Upper lobe of right lung (tissue), 1 donor: ENCODE data around the gene TXNRD2. TPM values are rescaled to one million over a fixed set of nuclear protein-coding genes. Genes with fewer than 3 reads are reported as not detected.

Experiments
- ATAC-seq: fragments of 200-7000 bp; cut with Tn5 transposase; one replicate; pipeline ENCODE4 v1.9.1; 2020; ENCODE audit warnings: mild to moderate bottlenecking, moderate library complexity
- DNase-seq: peaks from one replicate; pipeline ENCODE4 v3.0.0-alpha.2; 2020
- H3K27ac ChIP-seq: fragments of 200-600 bp; one replicate; pipeline ENCODE4 v1.8.0; 2022
- H3K27me3 ChIP-seq: fragments of 200-600 bp; one replicate; pipeline ENCODE4 v1.8.0; 2022; ENCODE audit warnings: mild to moderate bottlenecking
- H3K36me3 ChIP-seq: fragments of 200-600 bp; one replicate; pipeline ENCODE4 v1.8.0; 2022
- H3K4me1 ChIP-seq: fragments of 200-600 bp; one replicate; pipeline ENCODE4 v1.8.0; 2022
- H3K4me3 ChIP-seq: fragments of 200-600 bp; one replicate; pipeline ENCODE4 v1.8.0; 2022; ENCODE audit warnings: mild to moderate bottlenecking
- H3K9me3 ChIP-seq: fragments of 200-600 bp; one replicate; pipeline ENCODE4 v1.8.0; 2022
- intact Hi-C: fragments of 100-400 bp; cut with DNase I; formaldehyde crosslinking; loops from one replicate; pipeline ENCODE4 v1.11.0; 2022
- total RNA-seq: library from RNA; stranded (reverse); fragmentation: NEBNext Ultra II Directional; extraction: Animal tissue kit (Norgen Biotek cat#: 25700); gene quantifications from one replicate; pipeline ENCODE4 v1.2.1, GENCODE V29; 2021
- TF ChIP-seq, protein P1 (sequence below): fragments of 200-600 bp; IDR thresholded peaks from one replicate; pipeline ENCODE4 v1.8.0; 2022; ENCODE audit warnings: antibody characterized with exemption
- donor health status: DM: no; HTN: yes; CAD: no; lungs with severe emphysema.

The TXNRD2 gene
- total RNA-seq, 1 donor from 2014 or later, result 40.7 TPM

DNA sequence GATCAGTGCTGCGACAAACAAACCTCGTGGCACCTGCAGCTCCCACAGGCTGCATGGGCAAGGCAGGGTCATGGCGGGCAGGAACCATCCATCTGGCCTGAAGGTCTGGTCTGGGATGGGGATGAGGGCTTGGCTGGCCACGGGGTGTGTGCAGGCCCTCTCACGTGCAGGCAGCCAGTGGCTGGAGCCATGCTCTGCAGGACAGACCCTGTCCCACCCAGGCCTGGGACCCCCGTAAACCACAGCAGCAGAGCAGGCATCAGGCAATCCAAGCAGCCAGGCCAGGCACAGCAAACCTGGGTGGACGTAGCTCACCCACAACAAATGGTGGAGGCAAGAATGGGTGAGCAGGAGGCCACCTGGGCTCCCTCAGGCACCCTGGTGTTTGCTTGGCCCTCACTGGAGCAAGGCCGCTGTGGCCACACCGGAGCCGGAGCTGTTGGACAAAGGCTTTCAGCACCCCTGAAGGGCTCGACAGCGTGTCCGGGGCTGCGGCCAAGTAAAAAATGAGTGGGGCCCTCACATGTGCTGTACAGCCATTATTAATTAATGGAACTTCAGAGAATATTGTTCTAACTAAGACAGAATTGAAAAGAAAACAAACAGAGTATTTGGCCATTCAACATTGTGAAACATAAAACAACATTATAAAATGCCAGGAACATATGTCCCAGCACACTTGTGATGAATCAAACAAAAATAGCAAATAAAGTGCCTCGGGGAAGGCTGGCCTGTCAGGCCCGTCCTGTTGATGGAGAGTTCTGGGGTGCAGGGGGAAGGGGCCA is 63.0 kb downstream of the TXNRD2 start:
- Histone ChIP-seq H3K4me3 (no peak overlapping the region), H3K27ac (no peak overlapping the region), H3K27me3 (no peaks in the 10 kb centered on the region), H3K36me3 (peaks cover 5% of the 10 kb centered on the region), H3K4me1 (peaks cover 34% of the 10 kb centered on the region), H3K9me3 (no peaks in the 10 kb centered on the region)
- intact Hi-C loops, result no loop called here
- ATAC-seq (no peak), DNase-seq (peak; percentile 39)
- TF ChIP-seq, protein P1, sequence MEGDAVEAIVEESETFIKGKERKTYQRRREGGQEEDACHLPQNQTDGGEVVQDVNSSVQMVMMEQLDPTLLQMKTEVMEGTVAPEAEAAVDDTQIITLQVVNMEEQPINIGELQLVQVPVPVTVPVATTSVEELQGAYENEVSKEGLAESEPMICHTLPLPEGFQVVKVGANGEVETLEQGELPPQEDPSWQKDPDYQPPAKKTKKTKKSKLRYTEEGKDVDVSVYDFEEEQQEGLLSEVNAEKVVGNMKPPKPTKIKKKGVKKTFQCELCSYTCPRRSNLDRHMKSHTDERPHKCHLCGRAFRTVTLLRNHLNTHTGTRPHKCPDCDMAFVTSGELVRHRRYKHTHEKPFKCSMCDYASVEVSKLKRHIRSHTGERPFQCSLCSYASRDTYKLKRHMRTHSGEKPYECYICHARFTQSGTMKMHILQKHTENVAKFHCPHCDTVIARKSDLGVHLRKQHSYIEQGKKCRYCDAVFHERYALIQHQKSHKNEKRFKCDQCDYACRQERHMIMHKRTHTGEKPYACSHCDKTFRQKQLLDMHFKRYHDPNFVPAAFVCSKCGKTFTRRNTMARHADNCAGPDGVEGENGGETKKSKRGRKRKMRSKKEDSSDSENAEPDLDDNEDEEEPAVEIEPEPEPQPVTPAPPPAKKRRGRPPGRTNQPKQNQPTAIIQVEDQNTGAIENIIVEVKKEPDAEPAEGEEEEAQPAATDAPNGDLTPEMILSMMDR, result no peak

DNA sequence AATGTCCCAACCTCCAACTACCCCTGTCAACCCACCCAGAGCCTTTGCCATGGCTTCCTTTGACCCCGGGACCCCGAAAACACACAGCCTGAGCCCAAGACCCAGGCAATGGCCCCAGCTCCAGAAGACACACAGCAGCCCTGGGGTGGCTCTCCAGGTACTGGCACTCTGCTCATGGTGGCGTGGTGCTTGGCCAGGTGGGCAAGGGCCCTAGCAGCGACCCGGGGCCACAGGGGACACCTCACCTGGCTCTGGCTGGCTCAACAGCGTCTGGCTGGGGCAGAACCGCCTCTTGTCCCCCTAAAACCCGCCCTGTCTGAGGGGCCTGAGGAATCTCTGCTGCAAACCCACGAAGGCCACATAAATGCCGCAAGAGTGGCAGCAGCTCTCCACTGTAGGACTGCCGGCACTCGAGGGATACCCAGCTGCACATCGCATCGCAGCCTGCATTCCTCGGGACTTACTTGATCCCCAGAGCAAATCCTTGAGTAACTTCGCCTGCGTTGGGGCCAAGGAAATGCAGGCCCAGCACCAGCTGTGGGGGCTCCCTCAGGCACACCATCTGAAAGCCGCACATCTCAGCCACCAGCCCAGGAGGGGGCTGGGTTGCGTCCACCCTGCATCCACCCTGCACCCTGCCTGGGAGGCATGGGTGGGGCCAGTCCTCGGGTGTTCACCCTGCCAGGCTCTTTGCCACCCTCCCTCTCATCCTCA is 63.8 kb downstream of the TXNRD2 start:
- Histone ChIP-seq H3K36me3 (peaks cover 5% of the 10 kb centered on the region), H3K4me1 (peaks cover 41% of the 10 kb centered on the region), H3K9me3 (no peaks in the 10 kb centered on the region), H3K4me3 (no peak overlapping the region), H3K27me3 (no peaks in the 10 kb centered on the region), H3K27ac (no peak overlapping the region)
- intact Hi-C loops, result no loop called here
- TF ChIP-seq, protein P1, result no peak
- no peak for ATAC-seq
- DNase-seq, result peak; percentile 58

DNA sequence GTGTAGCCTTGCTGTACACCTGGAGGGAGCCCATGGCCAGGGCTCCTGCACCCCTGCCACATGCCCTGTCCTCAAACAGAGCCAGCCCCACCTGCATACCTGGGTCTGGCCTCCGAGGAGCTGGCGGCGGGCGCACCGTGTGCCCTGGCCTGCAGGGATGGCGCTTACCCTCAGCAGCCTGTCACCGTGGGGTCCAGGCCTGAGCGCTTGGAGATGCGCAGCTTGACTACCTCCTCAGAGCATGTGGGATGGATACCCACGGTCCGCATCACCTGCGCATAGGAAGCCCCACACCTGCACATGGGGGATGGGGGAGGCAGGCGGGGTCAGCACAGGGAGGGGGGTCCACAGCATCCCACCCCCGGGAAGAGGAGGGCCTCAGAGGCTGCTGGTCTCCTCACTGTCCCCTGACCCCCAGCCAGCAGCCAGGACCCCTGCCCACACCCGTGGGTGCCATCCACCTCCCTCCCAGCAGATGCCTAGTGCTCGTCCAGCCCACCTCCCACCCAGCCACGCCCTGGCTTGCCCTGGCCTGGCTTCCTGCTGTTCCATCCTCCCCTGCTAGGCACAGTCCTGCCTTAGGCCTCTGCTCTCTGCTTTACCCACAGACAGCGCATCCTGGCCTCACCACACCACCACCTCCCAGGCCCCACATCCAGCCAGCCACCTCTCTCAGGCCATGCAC is 64.5 kb downstream of the TXNRD2 start:
- Histone ChIP-seq H3K4me3 (no peak overlapping the region), H3K27ac (no peak overlapping the region), H3K36me3 (peaks cover 5% of the 10 kb centered on the region), H3K4me1 (peaks cover 40% of the 10 kb centered on the region), H3K27me3 (no peaks in the 10 kb centered on the region), H3K9me3 (no peaks in the 10 kb centered on the region)
- ATAC-seq (no peak), DNase-seq (peak; percentile 60)
- TF ChIP-seq, protein P1, result no peak
- intact Hi-C loops, result no loop called here

DNA sequence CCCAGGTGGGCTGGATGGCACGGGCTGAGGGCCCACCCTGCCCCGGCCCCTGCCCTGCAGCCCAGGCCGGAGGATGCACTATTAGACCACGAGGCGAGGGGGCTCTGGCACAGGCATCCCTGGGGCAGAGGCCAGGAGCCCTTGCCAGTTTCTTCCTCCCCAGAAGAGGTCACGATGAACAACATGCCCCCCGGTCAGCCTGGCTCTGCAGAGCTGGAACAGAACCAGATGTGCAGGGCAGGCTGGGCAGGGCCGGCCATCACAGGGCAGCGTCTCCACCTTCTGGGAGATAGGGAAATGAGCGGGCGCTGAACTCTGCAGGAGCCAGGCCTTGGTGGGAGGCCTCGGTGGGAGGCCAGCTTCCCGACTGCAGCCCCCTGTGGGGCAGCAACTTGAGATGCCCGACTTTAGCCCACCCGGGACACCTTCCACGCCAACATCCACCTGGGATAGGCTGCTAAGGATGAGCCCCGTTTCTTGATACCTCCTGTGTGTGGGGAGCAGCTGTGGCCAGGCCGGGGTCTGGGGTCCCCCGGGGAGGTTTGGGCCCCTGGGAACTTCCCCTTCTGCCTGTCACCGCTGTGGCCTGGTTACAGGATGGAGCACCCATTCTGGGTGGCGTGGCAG is 65.2 kb downstream of the TXNRD2 start:
- peaks cover 34% of the 10 kb centered on the region for H3K4me1 ChIP-seq
- no peaks in the 10 kb centered on the region for H3K27me3 ChIP-seq
- TF ChIP-seq, protein P1, result no peak
- intact Hi-C loops, result no loop called here
- H3K36me3 ChIP-seq, result peaks cover 5% of the 10 kb centered on the region
- no peak overlapping the region for H3K27ac ChIP-seq
- no peak for ATAC-seq
- H3K9me3 ChIP-seq, result no peaks in the 10 kb centered on the region
- DNase-seq, result peak; percentile 62
- H3K4me3 ChIP-seq, result no peak overlapping the region

DNA sequence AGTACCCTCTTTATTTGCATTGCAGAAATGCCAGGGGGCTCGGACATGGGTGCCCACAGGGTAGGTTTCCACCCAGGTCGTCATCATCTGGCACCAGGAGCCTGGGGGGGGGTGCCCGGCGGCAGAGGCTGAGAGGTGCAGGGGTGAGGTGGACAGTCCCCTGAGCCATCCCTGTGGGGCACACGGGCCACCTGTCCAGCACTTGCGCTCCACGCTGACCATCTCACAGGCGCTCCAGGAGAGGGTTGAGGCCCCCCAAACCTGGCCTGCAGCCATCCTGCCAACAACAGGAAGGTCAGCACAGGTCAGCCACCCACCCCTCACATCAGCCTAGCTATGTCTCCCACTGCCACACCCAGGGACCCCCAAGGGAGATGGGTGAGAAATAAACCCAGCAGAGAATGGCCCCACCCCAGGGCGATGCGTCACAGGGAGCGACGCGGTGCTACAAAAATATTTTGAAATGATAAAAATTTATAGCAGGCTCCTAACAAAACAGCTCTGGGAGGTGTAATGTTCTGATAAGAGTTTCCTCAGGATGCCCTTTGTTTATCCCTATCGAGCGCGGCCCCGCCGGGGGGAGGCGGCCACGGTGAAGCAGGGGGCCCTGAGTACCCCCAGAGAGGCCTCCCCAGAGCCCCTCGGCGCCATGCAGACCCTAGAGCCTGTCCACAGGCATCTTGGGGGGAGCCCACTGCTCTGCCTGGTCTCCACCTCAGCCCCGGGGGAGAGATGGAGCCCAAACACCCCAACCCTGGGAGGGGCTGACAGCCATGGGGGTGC is 65.9 kb downstream of the TXNRD2 start:
- ATAC-seq, result no peak
- peak; percentile 60 for DNase-seq
- Histone ChIP-seq H3K36me3 (peaks cover 5% of the 10 kb centered on the region), H3K4me3 (no peak overlapping the region), H3K27me3 (no peaks in the 10 kb centered on the region), H3K4me1 (peaks cover 29% of the 10 kb centered on the region), H3K9me3 (no peaks in the 10 kb centered on the region), H3K27ac (peak overlapping the region; percentile 48)
- TF ChIP-seq, protein P1, result no peak
- intact Hi-C loops, result no loop called here
